ENCODE results near the gene BCL11B.

- TF ChIP-seq CTCF (IDR thresholded peaks at IDR 0.05 in 2 of 3, conservative IDR thresholded peaks at IDR 0.05 in 1 of 3; ENCODE audit: control insufficient read depth in 2 of 3, extremely low read depth in 1 of 3, insufficient read depth in 1 of 3, low read depth in 3 of 3, low read length in 3 of 3) (no peak), E2F8 (IDR thresholded peaks at IDR 0.05; ENCODE audit: low read depth, partially characterized antibody) (no peak), EZH2 (IDR thresholded peaks at IDR 0.05; ENCODE audit: borderline replicate concordance, control insufficient read depth, low read depth, low read length) (no peak), POLR2AphosphoS5 (IDR thresholded peaks at IDR 0.05; ENCODE audit: low read length) (no peak), RAD21 (IDR thresholded peaks at IDR 0.05; ENCODE audit: insufficient read depth, low read depth, low read length) (no peak), ZBTB33 (IDR thresholded peaks at IDR 0.05) (no peak), CEBPB (IDR thresholded peaks at IDR 0.05; ENCODE audit: borderline replicate concordance in 1 of 2, low read depth in 2 of 2, low read length in 2 of 2) (no peak), SREBF1 (IDR thresholded peaks at IDR 0.05; ENCODE audit: low read length) (no peak), ATF2 (IDR thresholded peaks at IDR 0.05; ENCODE audit: low read length) (no peak), TCF3 (IDR thresholded peaks at IDR 0.05; ENCODE audit: borderline replicate concordance, insufficient read depth, low read depth, low read length) (no peak), NR2C1 (IDR thresholded peaks at IDR 0.05) (no peak)
- TF ChIP-seq, protein P1, sequence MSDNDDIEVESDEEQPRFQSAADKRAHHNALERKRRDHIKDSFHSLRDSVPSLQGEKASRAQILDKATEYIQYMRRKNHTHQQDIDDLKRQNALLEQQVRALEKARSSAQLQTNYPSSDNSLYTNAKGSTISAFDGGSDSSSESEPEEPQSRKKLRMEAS (IDR thresholded peaks at IDR 0.05; ENCODE audit: low read depth, low read length), result no peak
- TF ChIP-seq, protein P2, sequence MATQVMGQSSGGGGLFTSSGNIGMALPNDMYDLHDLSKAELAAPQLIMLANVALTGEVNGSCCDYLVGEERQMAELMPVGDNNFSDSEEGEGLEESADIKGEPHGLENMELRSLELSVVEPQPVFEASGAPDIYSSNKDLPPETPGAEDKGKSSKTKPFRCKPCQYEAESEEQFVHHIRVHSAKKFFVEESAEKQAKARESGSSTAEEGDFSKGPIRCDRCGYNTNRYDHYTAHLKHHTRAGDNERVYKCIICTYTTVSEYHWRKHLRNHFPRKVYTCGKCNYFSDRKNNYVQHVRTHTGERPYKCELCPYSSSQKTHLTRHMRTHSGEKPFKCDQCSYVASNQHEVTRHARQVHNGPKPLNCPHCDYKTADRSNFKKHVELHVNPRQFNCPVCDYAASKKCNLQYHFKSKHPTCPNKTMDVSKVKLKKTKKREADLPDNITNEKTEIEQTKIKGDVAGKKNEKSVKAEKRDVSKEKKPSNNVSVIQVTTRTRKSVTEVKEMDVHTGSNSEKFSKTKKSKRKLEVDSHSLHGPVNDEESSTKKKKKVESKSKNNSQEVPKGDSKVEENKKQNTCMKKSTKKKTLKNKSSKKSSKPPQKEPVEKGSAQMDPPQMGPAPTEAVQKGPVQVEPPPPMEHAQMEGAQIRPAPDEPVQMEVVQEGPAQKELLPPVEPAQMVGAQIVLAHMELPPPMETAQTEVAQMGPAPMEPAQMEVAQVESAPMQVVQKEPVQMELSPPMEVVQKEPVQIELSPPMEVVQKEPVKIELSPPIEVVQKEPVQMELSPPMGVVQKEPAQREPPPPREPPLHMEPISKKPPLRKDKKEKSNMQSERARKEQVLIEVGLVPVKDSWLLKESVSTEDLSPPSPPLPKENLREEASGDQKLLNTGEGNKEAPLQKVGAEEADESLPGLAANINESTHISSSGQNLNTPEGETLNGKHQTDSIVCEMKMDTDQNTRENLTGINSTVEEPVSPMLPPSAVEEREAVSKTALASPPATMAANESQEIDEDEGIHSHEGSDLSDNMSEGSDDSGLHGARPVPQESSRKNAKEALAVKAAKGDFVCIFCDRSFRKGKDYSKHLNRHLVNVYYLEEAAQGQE (IDR thresholded peaks at IDR 0.05; ENCODE audit: low read depth, low read length), result no peak
Measured at GRCh38 chr14:99164712-99165111, 107.3 kb downstream of the BCL11B start.
